GM18499 (cell line): ENCODE data around the gene ING3.
"Not testable (repeated sequence)": the region's sequence is repeated elsewhere in the genome, so short reads cannot be mapped to it uniquely, and the experiment has no call there.

Experiments
- ATAC-seq: cut with Tn5 transposase; IDR thresholded peaks from one replicate; pipeline ENCODE4 v1.9.1; 2021; ENCODE audit warnings: moderate number of reproducible peaks; ENCODE audit not compliant: insufficient read depth, unreplicated experiment

Gene ING3

GRCh38 chr7:121000081-121000983 is 49.8 kb downstream of the ING3 start:
- ATAC-seq, result no peak

DNA sequence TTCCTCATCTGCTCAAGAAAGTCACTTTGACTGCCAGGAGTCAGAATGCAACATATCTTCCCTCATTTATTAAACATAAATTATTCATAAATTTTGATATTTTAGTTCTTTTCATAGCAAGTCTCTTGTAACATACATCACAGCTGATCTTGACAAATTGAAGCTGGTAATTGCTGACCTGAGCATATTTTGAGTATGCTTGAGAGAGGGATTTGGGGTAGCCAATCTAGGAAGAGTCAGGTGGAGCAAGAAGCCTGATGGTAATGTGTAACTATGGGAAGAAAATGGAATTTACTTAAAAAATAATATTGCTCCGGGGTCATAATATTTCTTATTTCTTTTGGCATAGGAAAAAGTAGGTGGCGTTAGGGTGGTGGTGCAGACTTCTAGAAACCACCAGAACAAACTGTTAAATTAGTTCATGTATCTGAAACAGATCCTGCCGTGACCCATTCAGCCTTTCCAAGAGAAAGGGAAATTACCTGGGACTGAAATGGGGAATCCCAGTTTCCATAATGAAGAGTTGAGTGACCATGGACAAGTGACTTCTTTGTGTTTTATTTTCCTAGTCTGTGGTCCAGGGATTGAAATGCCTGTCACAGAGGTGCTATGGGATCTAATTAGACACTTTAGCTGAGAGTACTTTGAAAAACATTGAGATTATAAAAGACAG is 50.8 kb downstream of the ING3 start:
- no peak for ATAC-seq

- no peak for ATAC-seq
These were observed 51.6 kb downstream of the ING3 start for GRCh38 chr7:121002048-121002756.

DNA sequence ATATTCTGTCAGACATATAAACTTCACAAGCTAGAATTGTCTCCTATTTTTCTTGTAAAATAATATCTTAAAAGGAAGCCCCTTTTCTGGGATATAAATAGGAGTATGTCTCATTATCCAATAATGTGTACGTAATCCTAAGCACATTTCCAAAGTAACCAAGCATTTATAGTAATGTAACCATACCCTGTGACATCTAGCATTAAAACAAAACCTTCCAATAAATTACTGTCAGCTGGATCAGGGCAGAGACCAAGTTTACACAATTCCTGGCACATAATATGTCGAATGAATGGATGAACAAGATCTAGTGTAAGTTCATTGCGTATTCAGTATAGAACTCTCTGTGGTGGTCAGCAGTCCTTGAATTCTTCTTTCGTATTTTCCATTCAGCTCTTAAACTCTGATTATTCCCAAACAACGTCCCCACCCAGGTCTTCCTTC is 52.2 kb downstream of the ING3 start:
- ATAC-seq, result no peak

DNA sequence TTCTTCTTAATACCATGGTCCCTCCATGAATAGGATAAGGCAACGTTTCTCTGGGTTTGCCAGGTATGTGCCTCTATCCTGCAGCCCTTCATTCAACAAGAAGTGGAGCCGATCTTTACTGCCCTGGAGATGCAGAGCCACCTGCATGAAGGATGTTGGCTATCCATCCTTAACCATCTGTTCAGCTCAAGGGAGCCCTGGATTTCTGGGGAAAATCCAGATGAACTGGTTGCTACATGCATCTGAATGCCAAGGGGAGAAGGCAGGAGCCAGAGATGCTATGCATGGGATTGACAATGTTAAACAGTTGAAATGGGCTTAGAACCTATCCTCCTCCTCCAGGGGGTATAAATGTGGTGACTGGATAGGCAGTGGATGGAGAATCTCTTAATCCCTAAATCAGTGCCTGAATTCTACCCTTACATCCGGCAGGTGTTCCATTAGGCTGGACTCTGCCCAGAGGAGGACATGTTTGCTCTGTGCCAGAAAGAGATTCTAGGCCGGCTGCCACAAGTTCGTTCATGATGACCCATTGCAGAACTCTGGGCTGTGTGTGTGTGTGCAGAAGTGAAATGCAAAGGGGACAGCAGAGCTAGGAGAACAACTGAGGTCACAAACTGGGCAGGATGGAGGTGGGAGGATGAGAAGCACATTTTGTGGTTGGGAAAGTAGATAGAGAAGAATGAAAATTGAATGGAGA is 53.6 kb downstream of the ING3 start:
- no peak for ATAC-seq

DNA sequence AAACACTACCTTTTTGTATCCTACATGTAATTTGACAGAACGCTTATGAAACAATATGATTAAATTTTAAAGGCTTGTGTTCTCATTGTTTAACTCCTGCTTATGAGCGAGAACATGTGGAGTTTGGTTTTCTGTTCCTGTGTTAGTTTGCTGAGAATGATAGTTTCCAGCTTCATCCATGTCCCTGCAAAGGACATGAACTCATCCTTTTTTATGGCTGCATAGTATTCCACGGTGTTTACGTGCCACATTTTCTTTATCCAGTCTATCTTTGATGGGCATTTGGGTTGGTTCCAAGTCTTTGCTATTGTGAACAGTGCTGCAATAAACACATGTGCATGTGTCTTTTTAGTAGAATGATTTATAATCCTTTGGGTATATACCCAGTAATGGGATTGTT is 54.5 kb downstream of the ING3 start:
- not testable (repeated sequence) for ATAC-seq

GRCh38 chr7:121005996-121006584 is 55.5 kb downstream of the ING3 start:
- ATAC-seq, result no peak

DNA sequence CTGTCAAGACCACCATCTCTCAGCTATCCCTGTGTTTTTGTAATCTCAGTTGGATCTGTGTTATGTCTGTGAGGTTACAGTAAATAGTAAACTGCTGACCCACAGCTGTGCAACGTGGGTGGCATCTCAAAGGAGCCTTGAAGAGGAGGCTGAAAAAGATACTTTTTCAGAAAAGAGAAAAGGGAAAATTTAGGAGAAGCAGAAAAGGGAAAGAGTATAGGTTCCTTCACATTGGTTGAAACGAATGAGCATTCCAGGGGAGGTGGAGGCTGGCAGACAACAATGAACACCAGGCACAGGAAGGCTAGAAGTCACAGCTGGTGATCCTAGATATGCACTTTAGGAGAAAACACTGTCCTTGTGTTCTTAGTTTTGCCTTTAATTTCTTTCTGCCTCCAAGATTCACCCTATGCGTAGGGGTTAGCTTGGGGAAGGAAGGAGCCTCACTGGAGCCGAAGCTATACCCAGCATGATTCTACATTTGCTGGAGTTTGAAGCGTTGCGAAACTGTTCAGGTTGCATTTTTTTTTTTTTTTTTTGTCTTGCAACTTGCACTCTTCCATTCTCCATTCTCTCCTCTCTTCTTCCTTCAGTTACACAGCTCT is 56.2 kb downstream of the ING3 start:
- no peak for ATAC-seq

DNA sequence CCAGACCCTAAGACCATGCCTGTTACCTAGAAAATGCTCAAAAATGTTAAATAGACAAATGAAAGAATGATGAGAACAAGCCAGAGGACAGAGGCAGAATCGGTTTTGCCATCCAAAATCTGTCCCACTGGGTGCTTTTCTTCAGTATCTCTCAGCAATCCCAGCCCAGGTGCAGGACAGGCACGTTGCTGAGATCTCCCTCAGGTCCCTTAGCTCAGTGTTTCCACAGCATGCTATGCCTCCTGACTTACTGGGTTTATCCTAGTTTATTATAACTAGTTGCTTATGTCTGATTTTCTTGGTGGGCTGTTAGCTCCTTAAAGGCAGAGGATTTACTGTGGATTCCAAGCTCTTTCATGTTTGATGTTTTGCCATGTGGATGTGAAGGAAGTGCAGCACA is 58.2 kb downstream of the ING3 start:
- ATAC-seq, result no peak

GRCh38 chr7:121011401-121011800 is 60.8 kb downstream of the ING3 start:
- no peak for ATAC-seq

- ATAC-seq, result no peak
These were observed 61.7 kb downstream of the ING3 start for GRCh38 chr7:121012170-121012874.

- ATAC-seq, result no peak
These were observed 62.3 kb downstream of the ING3 start for GRCh38 chr7:121012919-121013318.

- ATAC-seq, result no peak
These were observed 65.0 kb downstream of the ING3 start for GRCh38 chr7:121015560-121015959.

DNA sequence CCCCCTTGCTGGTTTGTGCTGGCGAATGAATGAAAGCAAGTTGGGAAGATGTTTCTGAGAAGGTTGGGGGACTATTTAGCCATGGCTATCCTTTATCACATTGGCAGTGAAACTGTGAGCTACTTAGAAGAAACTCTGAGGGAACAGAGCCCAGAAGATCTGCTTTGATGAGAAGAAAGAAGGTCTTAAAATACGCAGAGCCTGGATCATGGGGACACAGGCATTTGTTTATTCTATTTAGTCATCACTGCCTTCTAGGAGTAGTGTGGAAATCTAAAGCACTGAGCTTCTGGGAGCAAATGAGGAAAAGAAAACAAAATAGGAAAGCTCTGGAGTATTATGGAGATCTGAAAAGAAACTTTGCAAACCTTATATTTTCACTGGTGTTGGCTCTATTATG is 66.4 kb downstream of the ING3 start:
- no peak for ATAC-seq

DNA sequence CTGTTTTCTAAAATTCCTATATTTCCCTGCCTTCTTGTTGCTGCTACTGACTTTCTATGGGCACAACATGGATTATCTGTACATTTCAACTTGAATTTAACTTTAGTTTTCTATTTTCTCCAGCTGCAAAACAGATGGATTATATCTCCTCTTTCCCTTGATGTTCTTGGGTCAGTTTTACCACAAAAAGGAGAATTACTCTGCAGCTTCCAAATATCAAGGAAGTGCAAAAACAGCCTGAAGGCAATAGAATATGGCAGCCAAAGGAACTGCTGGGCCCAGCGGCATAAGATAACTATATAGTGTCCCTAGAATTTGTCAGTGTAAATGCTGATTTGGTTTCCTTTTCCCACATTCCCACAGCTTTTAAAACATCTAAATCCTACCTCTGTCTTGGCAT is 67.0 kb downstream of the ING3 start:
- ATAC-seq, result no peak

DNA sequence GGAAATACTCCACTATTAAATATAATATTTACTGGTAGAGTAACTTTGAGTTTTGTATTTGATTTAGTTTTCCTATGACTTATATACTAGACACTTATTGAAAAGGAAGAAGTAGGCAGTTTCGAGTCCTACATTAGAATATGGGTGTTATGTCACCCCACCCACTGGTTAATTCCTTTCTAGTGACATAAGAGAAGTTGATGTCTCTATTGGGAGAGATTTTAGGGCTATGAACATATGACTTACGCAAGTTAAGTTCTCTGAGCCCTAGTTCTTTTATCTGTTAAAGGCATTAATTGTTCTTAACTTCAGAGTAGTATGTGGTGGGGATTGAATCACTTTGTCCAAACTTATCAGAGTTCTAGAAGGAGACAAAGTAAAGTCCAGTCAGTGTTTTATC is 68.4 kb downstream of the ING3 start:
- no peak for ATAC-seq

DNA sequence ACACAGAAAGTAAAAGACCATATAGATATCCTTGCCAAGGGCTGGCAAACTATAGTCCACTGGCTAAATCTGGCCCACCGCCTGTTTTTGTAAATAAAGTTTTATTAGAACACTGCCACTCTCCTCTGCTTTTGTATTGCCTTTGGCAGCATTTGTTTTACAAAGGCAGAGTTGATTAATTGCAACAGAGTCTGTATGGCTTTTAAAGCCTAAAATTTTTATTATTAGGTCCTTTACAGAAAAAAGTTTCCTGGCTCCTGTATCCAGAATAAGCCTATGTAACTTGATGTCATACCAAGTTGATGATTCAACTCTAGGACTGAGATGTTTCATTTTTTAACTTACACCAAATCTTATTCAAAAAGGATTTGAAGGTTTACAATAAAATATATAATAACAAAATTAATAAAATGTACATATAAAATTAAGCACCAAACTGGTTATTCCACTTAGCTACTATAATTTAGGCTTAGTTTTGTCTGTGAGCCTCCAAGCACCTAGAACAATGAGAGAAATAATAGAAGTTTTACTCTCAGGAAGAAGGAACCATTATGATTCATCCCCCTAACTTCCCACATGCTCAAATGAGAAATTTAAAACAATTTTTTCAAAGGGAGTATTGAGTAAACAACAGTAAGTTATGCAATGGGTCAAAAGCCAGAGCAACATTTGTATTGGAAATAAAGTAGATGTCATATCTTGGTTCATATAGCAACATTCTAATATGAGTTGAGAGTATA is 69.8 kb downstream of the ING3 start:
- no peak for ATAC-seq
